GM19240 (cell line): ENCODE results near the gene DOK4.
A peak's percentile ranks its signal among the peaks of the same experiment; 100 is the strongest.

Experiments used
- DNase-seq: peaks from one replicate; pipeline ENCODE4 v3.0.0; 2011; ENCODE audit warnings: low spot score; ENCODE audit not compliant: insufficient read length

Gene DOK4

GRCh38 chr16:57485916-57486857 lies at the start of gene DOK4:
Gene DOK4, minus strand, starts transcription at chr16:57486493. Its CDS starts 6,986 bp downstream, at chr16:57479507.
- peak; percentile 85 for DNase-seq

GRCh38 chr16:57535680-57536305 lies 49.5 kb upstream of the DOK4 start:
- peak; percentile 94 for DNase-seq

GRCh38 chr16:57534881-57535658 lies 48.8 kb upstream of the DOK4 start:
- no peak for DNase-seq

DNA sequence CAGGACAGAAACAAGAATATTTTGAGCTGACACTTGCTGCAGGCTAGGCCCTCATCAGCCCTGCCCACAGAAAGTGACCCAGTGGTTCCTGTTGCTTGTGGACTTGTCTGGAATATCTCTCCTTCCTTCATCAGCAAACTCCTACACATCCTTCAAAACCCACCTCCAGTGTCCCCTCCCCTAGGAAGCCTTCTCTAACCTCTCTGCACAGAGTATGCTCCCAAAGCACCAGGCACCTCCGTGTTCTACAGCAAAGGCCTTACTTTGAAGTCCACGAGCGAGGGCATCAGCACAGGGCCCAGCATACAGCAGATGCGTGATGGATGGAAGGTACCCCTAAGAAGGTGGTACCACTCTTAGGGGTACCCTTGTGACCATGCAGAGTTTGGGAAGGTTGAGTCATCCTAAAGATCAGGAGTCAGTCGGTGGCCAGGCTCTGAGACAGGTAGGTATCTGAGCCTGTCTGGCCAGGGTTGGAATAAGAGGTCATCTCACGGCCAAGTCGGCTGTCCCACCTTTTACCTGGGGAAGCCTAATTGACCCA lies 48.1 kb upstream of the DOK4 start:
- no peak for DNase-seq

GRCh38 chr16:57533431-57534336 lies 47.4 kb upstream of the DOK4 start:
- no peak for DNase-seq

DNA sequence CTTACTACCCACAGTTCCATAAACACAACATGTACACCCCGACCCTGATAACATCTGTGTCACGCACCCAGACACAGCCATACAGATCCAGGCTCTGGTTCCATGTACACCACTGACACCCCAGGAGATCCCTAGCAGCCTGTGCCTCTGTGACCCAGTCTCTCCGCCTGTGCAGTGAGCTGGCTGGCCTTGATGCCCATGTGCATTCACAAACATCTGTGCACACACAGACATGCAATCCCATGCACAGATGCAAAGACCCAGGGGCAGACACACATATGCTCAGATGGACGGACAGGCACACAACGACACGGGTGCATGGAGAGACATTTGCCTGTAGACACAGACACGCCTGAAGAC lies 46.0 kb upstream of the DOK4 start:
- no peak for DNase-seq

DNA sequence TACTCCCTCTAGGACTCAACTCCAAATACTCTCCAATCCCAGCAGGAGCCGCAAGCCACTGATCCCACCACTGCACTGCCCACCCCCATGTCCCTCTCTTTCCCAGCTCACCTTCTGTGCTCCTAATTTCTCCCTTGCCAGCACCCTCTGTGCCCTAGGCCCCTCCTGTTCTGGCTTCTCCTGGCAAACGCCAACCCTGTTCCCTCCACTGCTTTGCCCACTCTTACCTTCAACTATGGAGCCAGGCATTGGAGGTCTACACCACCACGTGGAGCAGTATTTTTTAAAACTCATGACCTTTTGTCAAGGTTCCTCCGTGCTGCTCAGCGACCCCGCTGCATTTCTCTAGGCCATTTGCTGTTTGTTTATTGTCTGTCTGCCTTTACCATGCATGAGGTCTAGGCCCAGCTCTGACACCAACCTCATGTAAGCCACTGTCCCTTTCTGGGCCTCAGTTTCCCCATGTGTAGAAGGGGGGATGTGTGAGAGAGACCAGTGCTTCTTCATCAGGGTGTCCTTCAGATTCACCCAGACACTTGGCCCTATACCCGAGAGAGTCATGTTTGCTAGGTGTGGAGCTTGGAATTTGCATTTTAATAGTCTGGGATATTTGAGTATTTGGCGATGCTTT lies 45.5 kb upstream of the DOK4 start:
- no peak for DNase-seq

- no peak for DNase-seq
Measured at GRCh38 chr16:57531253-57531575, 44.9 kb upstream of the DOK4 start.

GRCh38 chr16:57530522-57531252 lies 44.4 kb upstream of the DOK4 start:
- no peak for DNase-seq

DNA sequence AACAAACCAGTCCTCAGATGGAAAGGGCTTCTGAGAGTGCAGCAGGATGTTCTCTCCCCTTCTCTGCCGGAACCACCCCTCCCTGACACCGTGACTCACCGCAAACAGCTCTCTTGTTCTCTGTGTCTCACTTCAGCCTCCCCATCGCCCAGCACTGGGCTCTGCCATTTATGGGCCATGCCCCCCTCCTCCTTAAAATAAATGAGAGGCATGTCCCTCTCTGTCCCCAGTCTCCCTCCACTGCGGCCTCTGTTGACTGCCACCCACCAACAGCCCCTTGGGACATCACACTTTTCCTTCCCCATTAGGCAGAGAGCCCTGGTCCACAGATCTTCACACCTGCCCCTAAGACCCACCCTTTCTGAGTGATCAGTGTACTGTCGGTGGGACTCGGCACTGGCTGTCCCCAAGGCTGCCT lies 43.8 kb upstream of the DOK4 start:
- peak; percentile 90 for DNase-seq

- no peak for DNase-seq
Measured at GRCh38 chr16:57529391-57530103, 43.3 kb upstream of the DOK4 start.

GRCh38 chr16:57528499-57529390 lies 42.5 kb upstream of the DOK4 start:
- no peak for DNase-seq

DNA sequence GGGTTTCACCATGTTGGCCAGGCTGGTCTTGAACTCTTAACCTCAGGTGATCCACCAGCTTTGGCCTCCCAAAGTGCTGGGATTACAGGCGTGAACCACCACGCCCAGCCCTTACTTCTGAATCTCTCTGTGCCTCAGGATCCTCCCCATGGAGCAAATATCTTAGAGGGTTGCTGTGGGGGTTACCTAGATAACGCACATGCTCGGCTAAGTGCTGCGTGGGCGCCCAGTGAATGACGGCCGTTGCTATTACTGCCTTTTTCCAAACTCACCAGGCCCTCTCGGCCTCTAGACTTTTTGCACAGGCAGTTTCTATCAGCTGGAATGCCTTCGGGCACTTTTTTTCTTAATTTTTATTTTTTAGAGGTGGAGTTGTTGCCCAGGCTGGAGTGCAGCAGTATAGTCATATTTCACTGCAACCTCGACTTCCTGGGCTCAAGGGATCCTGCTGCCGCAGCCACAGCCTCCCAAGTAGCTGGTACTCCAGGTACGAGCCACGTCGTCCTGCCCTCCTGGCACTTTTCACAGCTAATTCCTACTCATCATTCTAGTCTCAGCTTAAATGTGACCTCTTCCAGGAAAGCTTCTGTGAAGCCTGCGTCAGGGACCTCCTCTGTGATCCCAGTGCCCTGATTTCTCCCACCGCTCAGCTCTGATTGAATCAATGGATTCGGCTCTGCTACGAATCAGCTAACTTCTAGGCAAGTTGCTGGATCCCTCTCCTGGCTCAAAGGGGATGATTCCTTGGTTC lies 41.5 kb upstream of the DOK4 start:
- no peak for DNase-seq

DNA sequence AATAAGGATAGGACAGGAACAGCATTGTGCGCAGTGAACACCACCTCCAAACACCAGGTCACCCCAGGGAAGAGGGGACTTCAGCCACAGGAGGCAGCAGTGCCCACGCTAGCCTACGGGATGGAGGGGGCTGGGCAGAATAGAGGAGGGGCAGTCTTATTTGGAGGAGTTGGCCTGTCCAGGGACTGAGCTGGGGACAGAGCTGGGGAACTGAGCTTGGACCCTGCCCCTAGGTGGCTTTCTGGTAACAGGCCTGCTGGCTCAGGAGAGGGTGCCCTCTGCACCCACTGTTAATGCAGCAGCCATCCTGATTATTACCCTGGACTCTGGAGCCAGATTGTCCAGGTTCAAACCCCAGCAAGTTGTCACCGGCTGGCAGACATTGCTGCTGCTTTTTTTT lies 40.7 kb upstream of the DOK4 start:
- DNase-seq: no peak

DNA sequence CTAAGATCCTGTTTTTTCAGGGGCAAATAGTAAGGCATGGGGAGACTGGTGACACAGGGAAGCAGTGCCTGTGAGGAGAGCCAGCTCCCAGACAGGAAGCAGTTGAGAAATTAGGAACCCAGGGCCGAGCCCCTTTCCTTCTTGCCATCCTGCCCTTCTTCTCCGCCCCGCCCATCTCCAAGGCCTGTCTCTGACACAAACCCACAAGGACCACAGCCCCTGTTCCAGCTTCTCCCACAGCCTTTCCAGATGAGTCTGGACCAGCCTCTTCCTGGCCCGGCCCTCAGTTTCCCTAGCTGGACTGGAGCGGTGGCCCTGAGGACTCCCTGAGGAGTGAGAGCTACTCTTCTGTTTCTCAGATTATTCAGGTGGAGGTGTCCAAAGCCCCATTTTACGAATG lies 40.2 kb upstream of the DOK4 start:
- no peak for DNase-seq

DNA sequence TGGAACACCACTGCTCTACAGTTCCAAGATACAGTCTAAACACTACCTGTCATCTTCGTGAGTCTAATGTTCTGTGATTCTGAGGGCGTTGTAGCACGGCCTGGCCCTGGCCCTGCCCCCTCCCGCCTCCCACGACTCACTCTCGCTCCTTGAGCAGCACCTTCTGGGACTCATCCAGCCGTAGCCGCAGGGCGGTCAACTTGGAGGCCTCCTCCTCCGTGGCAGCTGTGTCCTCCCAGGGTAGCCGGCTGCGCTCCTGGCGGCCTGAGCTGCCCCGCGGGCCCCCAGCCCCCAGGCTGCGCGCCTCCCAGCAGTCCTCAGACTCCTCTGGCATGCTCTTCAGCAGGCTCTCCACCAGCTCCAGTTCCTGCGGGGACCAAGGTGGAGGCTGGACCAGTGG lies 39.5 kb upstream of the DOK4 start:
- no peak for DNase-seq

- DNase-seq: no peak
Measured at GRCh38 chr16:57522960-57523359, 36.7 kb upstream of the DOK4 start.
